ENCODE results near the gene TXNL4B. TPM values are rescaled to one million over a fixed set of nuclear protein-coding genes. Genes with fewer than 3 reads are reported as not detected.

TXNL4B gene
- total RNA-seq, 1 experiment from 2014 or later: 7.7 TPM

- TF ChIP-seq REST (IDR thresholded peaks at IDR 0.05; ENCODE audit: insufficient read depth in 1 of 2, low read depth in 2 of 2, low read length in 1 of 2) (no peak), POLR2AphosphoS5 (IDR thresholded peaks at IDR 0.05; ENCODE audit: low read depth, low read length) (no peak), TCF7L2 (IDR thresholded peaks at IDR 0.05; ENCODE audit: low read depth, low read length) (no peak), SIN3A (IDR thresholded peaks at IDR 0.05; ENCODE audit: borderline replicate concordance, insufficient read depth, low read depth, low read length) (no peak)
- peaks cover 4% of the 10 kb centered on the region for H3K36me3 ChIP-seq (ENCODE audit: control insufficient read depth, insufficient read depth, low read length)
- ChIA-PET CTCF (no interaction called here), POLR2A (no interaction called here)
- no peaks in the 10 kb centered on the region for H3K9me3 ChIP-seq (ENCODE audit: control insufficient read depth, insufficient read depth, low read depth, low read length)
- intact Hi-C loops (cut with micrococcal nuclease; ENCODE audit: unreplicated experiment): no loop called here
- no peaks in the 10 kb centered on the region for H3K27me3 ChIP-seq (ENCODE audit: control insufficient read depth, insufficient read depth, low read length)
- no peak for ATAC-seq
- H3K27ac ChIP-seq (ENCODE audit: low read length): no peak overlapping the region
- no peak overlapping the region for H3K4me3 ChIP-seq (ENCODE audit: low read depth in 2 of 2, low read length in 2 of 2)
- no TSS peak for BruUV-seq (replicated peaks)
- in situ Hi-C loops (cut with HindIII; ENCODE audit: low pct_unique_long_range_greater_than_20kb, low sequenced_read_pairs): no loop called here
- no peak for DNase-seq (ENCODE audit: low read depth, low spot score)
- H3K4me1 ChIP-seq (ENCODE audit: control insufficient read depth, insufficient read depth, low read length): no peaks in the 10 kb centered on the region
Measured at GRCh38 chr16:72108353-72109102, 15.1 kb upstream of the TXNL4B start.

- ChIA-PET CTCF (no interaction called here), POLR2A (no interaction called here)
- intact Hi-C loops (cut with micrococcal nuclease; ENCODE audit: unreplicated experiment): no loop called here
- Histone ChIP-seq H3K9me3 (ENCODE audit: control insufficient read depth, insufficient read depth, low read depth, low read length) (no peaks in the 10 kb centered on the region), H3K4me1 (ENCODE audit: control insufficient read depth, insufficient read depth, low read length) (no peaks in the 10 kb centered on the region), H3K36me3 (ENCODE audit: control insufficient read depth, insufficient read depth, low read length) (peaks cover 4% of the 10 kb centered on the region), H3K4me3 (ENCODE audit: low read depth in 2 of 2, low read length in 2 of 2) (no peak overlapping the region), H3K27ac (ENCODE audit: low read length) (no peak overlapping the region), H3K27me3 (ENCODE audit: control insufficient read depth, insufficient read depth, low read length) (no peaks in the 10 kb centered on the region)
- in situ Hi-C loops (cut with HindIII; ENCODE audit: low pct_unique_long_range_greater_than_20kb, low sequenced_read_pairs): no loop called here
- DNase-seq (ENCODE audit: low read depth, low spot score) (no peak), ATAC-seq (no peak)
- BruUV-seq (replicated peaks): no TSS peak
- no peak for TF ChIP-seq TCF7L2 (IDR thresholded peaks at IDR 0.05; ENCODE audit: low read depth, low read length)
- no peak for TF ChIP-seq POLR2AphosphoS5 (IDR thresholded peaks at IDR 0.05; ENCODE audit: low read depth, low read length)
- TF ChIP-seq REST (IDR thresholded peaks at IDR 0.05; ENCODE audit: insufficient read depth in 1 of 2, low read depth in 2 of 2, low read length in 1 of 2): no peak
- no peak for TF ChIP-seq CTCF (IDR thresholded peaks at IDR 0.05)
- TF ChIP-seq SIN3A (IDR thresholded peaks at IDR 0.05; ENCODE audit: borderline replicate concordance, insufficient read depth, low read depth, low read length): no peak
Measured at GRCh38 chr16:72107371-72107770, 14.0 kb upstream of the TXNL4B start.

All from Panc1 (cell line).